GM08714 (cell line): ENCODE data around the gene CALD1.

Experiments
- H3K4me3 ChIP-seq: fragments of 200-500 bp; sonication (Bioruptor generic); 2 replicates; pipeline ENCODE4 v1.5.1; 2014; ENCODE audit warnings: mild to moderate bottlenecking, low read length, inconsistent platforms
- ZNF274 ChIP-seq: IDR thresholded peaks from 2 replicates; pipeline ENCODE4 v1.6.1; 2012; ENCODE audit warnings: mild to moderate bottlenecking, low read depth, low read length

CALD1 gene

DNA sequence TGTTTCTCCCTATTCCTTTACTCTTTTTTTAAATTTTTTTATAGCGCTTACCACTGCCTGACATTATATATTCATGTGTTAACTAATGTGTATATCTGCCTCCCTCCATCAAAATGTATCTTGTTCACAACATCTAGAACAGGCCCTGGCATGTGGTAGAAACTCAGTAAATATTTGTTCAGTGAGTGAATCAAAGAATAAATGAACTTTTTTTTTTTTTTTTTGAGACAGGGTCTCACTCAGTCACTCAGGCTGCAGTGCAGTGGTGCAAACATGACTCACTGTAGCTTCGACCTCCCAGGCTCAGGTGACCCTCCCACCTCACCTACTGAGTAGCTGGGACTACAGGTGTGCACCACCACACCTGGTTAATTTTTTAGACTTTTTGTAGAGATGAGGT is 7.5 kb upstream of the CALD1 start:
- no peak for TF ChIP-seq ZNF274
- H3K4me3 ChIP-seq, result no peak overlapping the region

DNA sequence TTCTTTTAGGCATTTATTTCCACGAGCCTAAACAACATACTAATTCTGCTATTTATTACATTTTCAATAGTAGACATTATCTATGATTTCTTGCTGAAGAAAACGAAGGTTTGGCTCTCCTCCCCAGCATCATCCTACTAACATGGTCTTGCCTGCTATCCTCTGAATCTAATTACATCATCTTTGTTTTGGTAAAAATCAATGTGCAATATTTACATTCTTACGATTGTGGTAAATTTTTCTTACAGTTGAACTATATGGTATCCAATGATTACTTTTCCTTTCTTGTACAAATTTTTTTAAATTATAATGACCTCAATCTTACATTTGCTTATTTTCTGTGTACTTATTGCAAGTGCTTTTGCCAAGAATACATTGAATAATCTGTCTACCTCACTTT is 7.0 kb upstream of the CALD1 start:
- no peak for TF ChIP-seq ZNF274
- H3K4me3 ChIP-seq, result no peak overlapping the region

DNA sequence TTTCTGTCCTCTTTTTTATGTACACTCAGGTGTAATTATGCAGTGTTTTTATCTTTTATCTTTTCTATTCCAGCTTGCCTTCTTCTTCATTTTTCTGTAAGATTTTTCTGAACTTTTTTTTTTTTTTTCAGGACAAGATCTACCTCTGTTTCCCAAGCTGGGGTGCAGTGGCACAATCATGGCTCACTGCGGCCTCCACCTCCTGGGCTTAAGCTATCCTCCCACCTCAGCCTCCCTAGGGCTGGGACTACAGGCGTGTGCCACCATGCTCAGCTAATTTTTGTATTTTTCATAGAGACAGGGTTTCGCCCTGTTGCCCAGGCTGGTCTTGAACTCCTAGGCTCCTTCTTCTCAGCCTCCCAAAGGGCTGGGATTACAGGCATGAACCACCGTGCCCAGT is 6.3 kb upstream of the CALD1 start:
- no peak overlapping the region for H3K4me3 ChIP-seq
- TF ChIP-seq ZNF274, result no peak

DNA sequence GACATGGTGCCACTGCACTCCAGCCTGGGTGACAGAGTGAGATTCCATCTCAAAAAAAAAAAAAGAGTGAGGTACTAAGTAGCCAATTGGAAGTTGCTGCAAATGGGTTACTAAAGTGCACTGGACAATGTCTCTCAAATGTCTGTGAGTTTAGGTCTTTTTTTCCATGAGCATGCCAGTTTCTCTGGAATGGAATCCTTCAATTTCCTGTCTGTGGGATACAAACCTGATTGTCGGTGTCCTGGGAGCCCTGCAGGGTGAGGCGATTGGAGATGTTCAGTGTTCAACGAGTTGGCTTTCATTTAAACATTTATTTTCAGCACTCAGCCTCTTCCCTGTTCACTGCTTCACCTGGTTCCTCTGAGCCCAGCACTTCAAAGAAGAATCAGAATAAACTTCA is 5.3 kb upstream of the CALD1 start:
- no peak for TF ChIP-seq ZNF274
- no peak overlapping the region for H3K4me3 ChIP-seq

DNA sequence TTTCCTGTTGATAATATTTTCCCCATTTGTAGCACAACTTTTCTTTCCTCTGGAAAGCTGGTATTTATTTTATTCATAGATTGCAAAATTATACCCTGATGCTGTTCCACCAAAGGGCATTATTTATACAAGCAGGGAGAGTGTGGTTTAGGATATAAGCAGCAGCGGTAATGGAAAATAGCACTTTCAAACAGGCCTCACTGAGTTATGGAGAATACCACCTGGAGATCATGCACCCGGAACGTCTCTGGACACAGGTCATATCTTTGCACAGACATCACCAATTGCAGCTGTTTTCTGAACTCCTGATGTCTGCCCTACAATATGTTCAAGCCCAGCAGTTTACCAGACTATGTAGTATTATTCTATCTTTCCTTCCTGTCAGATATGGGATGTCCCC is 2.0 kb upstream of the CALD1 start:
- no peak overlapping the region for H3K4me3 ChIP-seq
- TF ChIP-seq ZNF274, result no peak

DNA sequence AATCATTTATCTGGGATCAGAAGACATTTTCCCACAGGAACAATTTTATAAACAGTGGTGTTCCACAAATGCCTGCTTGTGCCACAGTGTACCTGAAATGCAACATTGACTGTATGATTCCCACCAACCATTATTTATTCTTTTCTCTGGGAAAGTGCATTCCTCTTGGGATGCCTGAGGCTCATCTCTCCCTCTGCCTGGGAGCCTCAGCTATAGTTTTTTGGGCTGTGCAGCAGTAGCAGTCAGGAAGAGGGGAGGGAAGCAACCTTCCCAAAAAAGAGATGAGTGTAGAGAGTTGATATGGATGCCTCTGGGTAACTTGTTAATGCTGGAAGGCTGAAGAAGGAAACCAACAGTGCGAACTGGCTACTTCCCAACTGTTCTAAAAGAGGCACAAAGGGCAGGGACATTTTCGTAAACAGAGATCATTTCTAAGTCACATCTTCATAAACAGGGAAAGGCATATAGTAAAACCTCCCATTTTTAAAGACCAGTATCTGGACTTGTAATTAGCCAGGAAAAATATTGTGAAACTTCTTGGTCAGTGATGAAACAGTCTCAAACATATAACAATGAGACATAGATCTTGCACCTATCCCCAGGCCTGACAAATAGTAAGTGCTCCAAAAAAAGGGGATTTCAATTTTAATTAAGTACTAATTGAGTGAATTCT is 1.4 kb upstream of the CALD1 start:
- no peak overlapping the region for H3K4me3 ChIP-seq
- TF ChIP-seq ZNF274, result no peak

DNA sequence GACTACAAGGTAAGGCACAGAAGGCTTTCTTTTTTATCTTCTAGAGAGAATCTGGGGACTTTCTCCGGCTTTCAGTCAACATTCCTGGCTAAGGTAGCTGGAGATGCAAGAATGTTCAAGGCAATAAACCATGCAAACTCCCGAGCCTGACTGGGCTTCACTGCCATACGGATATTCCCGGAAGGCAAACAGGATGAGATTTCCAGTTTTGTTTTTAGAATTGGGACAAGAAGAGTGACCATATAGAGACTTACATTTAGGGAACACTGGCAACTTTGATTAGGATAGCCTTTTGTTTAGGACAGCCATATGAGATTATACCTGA is 269 bp downstream of the CALD1 start:
- no peak overlapping the region for H3K4me3 ChIP-seq
- no peak for TF ChIP-seq ZNF274

DNA sequence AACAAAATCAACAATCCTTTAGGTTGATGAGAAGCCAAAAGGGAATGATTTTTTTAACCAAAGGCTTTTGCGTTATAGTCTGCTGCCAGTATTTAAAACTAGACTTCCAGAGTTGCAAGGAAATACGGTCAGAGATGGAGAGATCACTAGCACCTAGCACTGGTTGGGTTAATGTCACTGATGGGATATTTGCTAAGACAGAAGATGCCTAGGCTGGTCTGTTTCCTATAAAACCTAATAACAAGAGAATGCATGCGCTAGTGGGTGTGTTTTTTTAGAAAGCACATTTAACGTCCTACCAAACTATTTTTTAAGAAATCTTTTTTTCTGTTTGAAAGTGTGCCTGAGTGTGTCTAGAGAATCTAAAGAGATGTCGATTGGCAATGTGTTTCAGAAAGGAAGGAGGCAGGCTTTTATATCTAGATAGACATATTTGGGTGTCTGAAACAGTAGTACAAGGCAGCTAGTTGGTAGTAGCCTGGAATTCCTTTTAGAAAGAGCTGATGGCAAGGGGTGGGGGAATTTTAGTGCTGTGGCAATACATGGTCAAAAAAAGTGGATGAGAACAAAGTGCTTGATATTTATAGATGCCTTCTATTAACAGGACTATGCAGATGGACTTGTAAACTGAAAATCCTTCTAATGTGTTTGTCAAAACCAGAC is 863 bp downstream of the CALD1 start:
- TF ChIP-seq ZNF274, result no peak
- H3K4me3 ChIP-seq, result no peak overlapping the region

DNA sequence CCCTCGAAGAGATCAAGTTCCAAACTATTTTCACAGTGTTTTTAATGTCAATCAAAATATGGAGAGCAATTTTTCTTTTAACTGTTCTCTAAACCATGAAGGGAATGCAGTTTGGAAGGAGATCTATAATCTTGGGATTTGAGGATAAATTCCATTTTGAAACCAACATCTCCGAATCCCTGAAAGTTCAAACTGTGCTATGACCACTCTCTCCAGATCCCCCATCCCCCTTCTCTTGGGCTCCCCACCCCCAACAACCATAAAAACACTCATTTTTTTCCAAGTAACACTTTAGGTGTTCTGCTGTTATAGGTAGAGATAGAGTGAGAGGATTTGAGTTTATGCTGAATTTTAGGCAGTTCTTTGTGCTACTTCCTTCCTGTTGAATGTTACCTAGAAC is 1.7 kb downstream of the CALD1 start:
- no peak overlapping the region for H3K4me3 ChIP-seq
- no peak for TF ChIP-seq ZNF274

DNA sequence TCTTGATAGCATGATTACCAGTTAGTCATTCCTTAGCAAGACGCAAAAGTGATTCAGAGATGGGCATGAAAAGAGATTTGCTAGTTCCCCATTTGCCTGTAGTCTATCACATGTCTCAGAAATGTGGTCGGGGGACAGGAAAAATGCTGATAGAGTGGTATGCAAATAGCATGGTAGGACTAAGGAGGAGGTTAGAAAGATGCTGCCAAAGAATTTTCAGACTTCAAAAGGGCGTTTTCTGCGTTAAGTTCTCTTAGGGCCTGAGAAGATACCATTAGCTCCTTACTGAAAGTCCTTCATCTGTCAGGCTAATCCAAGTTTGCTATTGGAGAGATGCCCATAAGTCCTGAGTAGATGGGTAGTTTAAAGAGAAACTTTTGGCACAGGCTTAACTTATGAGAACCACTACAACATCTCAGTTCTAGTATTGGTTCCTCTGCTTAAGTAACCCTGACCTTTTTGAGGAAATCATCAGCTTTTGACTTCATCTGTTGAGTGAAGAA is 2.7 kb downstream of the CALD1 start:
- TF ChIP-seq ZNF274, result no peak
- H3K4me3 ChIP-seq, result no peak overlapping the region

DNA sequence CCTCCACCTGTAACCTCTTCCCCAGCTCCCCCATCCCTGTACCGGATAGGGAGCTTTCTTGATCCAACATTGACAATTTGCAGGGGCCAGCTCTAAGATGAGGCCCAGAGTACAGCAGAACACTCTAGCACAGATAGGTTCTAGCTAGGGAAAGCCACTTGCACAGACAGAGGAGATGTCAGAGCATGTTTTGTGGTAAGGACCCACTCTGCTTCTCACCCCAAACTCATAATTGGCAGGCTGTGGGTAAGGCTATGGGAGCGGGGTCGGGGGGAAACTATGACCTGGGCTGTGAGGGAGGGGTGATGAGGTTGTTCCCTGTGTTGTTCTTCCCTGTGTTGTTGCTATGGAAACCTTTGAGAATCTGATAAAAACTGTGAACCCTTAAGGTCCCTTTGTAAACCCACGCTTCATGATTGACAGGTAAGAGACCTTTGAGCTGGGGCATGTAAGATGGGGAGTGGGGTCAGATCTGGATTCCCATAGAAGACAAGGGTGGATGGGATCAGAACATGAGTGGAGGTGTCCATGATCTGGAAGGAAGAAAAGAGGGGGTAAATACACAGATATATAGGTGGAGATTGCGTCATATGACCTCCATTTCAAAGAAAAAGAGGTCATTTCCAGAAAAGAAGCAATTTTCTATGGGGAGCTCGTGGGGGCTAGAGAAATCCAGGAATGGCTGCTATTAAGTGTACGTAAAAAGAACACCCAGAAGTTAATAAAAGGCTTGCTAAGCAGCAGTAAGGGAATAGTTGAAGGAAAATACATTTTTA is 4.0 kb downstream of the CALD1 start:
- no peak overlapping the region for H3K4me3 ChIP-seq
- TF ChIP-seq ZNF274, result no peak

DNA sequence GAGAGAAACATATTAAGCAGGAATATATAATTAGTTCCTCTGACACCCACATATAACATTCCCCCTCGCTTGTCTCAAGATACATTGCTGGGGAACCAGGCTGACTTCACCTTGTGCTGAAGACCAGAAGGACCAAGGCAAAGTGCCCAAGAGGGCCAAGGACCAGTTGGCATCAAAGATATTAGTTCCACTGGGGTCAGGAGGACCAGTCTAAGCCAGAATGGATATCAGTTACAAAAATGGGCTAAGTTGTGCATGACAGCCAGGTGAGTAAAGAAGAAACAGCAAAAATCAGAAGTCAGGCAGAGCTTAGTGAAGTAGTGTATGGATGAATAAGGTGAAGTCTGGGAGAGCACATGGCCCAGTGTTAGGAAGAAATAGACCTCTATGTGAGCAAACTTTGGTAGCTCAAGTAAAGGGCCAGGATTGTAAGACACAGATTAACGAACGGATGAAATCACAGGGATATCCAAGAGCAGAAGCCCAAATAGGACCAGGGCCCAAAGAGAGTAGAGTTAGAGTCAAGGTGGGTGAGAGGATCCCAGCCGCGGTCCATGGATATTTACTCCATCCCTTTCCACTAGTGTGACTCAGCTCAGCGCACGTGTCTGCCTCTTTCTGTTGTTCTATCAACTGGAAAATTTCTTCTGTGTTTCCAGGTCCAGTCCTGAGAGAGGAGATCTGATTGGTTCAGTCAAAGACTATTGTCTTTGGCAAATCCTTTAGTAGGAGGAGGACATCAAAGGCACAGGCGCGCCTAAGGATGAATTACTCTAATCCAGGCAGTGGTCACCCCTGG is 5.0 kb downstream of the CALD1 start:
- TF ChIP-seq ZNF274, result no peak
- no peak overlapping the region for H3K4me3 ChIP-seq

DNA sequence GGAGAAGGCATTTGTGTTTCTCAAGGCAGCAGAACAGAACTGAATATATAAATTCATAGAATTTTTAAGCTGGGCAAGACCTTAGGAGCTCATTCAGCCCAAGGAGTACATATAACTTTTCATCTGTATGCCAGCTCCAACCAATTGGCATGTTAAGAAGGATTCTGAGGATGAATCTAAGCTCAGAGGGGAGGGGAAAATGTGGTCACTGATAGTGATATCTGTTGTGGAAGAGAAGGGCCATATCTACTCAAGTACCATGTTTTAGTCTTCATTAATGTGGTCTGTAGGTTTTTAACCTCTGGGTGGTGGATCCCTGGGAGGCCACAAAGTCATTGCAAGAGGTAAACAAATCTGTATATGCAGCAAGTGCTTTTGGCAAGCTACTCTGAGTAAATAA is 6.4 kb downstream of the CALD1 start:
- no peak overlapping the region for H3K4me3 ChIP-seq
- no peak for TF ChIP-seq ZNF274

DNA sequence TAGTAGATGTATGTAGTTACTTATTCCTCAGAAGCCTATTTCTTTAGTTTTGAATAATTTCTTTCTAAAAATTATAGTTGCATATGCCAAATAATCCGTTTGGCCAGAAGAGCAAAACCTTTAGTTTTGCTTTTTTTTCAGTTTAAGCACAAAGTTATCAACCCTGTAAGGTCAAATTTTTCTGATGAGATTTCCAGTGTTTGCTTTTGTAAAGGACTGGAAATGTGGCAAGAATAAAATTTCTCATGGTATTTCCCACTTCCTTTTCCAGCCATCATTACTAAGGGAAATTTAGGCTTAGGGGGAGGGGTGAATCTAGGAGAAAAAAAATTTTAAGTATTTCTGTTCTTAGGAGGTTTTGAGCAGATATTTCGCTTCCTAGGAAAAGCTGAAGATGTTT is 7.6 kb downstream of the CALD1 start:
- no peak overlapping the region for H3K4me3 ChIP-seq
- no peak for TF ChIP-seq ZNF274
